ENCODE results near the gene ADARB1.
"Not testable (repeated sequence)": the region's sequence is repeated elsewhere in the genome, so short reads cannot be mapped to it uniquely, and the experiment has no call there.

The ADARB1 gene, protein sequence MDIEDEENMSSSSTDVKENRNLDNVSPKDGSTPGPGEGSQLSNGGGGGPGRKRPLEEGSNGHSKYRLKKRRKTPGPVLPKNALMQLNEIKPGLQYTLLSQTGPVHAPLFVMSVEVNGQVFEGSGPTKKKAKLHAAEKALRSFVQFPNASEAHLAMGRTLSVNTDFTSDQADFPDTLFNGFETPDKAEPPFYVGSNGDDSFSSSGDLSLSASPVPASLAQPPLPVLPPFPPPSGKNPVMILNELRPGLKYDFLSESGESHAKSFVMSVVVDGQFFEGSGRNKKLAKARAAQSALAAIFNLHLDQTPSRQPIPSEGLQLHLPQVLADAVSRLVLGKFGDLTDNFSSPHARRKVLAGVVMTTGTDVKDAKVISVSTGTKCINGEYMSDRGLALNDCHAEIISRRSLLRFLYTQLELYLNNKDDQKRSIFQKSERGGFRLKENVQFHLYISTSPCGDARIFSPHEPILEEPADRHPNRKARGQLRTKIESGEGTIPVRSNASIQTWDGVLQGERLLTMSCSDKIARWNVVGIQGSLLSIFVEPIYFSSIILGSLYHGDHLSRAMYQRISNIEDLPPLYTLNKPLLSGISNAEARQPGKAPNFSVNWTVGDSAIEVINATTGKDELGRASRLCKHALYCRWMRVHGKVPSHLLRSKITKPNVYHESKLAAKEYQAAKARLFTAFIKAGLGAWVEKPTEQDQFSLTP
- total RNA-seq: 57.9 to 67.8 (median 63.0) reads per million in 3 donors

DNA sequence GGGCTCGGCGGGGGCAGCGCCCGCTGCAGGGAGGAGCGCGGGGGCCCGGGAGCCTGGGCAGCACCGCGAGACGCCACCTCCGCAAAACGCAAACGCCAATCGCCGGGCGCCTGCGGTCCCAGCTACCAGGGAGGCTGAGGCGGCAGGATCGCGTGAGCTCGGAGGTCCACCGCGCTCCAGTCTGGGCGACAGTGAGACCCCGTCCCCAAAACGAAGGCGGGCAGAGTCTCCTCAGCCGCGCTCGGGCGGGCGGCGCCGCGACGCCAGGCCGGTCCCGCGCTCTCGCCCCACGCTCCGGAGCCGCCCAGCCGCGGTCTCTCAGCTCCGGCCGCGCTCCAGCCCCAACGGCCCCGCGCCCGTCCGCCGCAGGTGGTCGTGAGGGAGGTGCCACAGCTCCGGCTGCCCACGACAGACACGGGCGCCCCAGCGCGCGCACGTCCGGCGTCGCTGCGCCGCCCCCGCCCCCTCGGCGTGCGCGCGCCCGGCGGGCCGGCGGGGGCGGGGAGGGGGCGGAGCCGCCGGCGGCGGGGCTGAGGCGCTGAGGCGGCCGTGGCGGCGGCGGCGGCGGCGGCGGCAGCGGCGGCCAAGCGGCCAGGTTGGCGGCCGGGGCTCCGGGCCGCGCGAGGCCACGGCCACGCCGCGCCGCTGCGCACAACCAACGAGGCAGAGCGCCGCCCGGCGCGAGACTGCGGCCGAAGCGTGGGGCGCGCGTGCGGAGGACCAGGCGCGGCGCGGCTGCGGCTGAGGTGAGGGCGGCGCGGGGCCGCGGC lies at the start of gene ADARB1:
TSS of gene ADARB1 (plus strand) at position 533 of the 770 bp plus-strand sequence. CDS start 97,077 bp downstream, outside the sequence.
- Histone ChIP-seq H3K9me3 (ENCODE audit: control insufficient read depth, low read length) (no peaks in the 10 kb centered on the region), H3K36me3 (ENCODE audit: control insufficient read depth, insufficient read depth, low read length) (no peaks in the 10 kb centered on the region), H3K27me3 (replicated peaks; ENCODE audit: control insufficient read depth, insufficient read depth, low read length, poor library complexity, severe bottlenecking) (no peaks in the 10 kb centered on the region), H3K4me1 (ENCODE audit: control insufficient read depth, insufficient read depth, low read length, poor library complexity, severe bottlenecking) (peaks cover 26% of the 10 kb centered on the region), H3K4me3 (ENCODE audit: insufficient read depth, low read depth, low read length, poor library complexity, severe bottlenecking) (peak within 1 kb of the TSS; percentile 88), H3K27ac (ENCODE audit: insufficient read depth, low read length, poor library complexity, severe bottlenecking) (peak within 1 kb of the TSS; percentile 51)
- DNase-seq: peak; percentile 43 to 55 (median 45)

DNA sequence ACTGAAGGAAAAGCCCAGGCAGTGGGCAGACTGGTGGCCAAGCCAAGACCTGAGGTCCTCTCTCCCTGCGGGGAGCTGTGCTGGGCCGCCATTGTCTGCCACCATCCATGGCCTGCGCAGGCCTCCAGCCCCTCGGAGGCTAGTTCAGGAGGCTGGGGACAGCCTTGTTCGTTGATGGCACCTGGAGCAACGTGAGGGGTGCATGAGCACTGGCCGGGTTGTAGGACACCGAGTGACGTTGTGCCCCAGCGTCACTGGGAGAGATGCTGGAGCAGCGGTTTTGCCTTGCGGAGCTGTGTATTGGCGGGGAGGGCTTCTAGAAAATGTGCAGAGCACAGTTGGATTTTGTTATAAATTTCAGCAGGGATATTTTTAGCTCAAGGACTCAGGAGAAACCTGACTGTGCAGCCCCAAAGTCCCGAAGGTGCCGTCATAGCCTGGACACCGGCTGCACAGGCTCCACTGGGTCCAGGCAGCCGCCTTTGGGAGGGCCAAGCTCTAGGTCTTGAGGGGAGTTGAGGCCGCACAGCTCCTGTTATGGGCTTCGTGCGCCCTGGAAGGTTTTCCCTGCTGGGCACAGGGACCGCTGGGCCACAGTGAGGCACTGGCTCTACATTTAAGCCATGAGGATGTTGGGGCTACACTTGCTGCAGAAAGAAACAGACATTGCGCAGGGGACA lies 48.2 kb upstream of the ADARB1 start:
- DNase-seq: no peak
- no peak overlapping the region for H3K4me3 ChIP-seq (ENCODE audit: insufficient read depth, low read depth, low read length, poor library complexity, severe bottlenecking)
- no peaks in the 10 kb centered on the region for H3K4me1 ChIP-seq (ENCODE audit: control insufficient read depth, insufficient read depth, low read length, poor library complexity, severe bottlenecking)
- no peak overlapping the region for H3K27ac ChIP-seq (ENCODE audit: insufficient read depth, low read length, poor library complexity, severe bottlenecking)
- no peaks in the 10 kb centered on the region for H3K27me3 ChIP-seq (replicated peaks; ENCODE audit: control insufficient read depth, insufficient read depth, low read length, poor library complexity, severe bottlenecking)
- H3K36me3 ChIP-seq (ENCODE audit: control insufficient read depth, insufficient read depth, low read length): no peaks in the 10 kb centered on the region
- no peaks in the 10 kb centered on the region for H3K9me3 ChIP-seq (ENCODE audit: control insufficient read depth, low read length)

DNA sequence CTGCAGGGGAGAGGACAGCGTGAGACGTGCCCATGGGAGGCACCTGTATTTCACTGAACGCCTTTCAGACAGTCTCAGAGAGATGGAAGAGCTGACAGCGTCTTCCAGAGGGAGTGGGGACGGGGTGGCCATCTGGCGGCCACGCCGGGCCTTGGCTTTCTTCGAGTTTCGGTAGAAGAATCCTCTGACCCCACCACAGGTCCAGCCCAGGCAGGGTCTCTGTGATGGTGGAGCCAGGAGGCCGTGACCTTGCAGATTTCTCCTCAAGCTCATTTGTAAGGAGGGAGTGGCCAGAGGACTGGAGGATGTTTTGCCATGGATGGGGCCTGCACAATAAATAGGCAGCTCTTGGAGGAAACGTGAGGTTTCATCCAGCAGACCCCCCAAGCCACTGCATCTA lies 47.6 kb upstream of the ADARB1 start:
- Histone ChIP-seq H3K4me1 (ENCODE audit: control insufficient read depth, insufficient read depth, low read length, poor library complexity, severe bottlenecking) (no peaks in the 10 kb centered on the region), H3K4me3 (ENCODE audit: insufficient read depth, low read depth, low read length, poor library complexity, severe bottlenecking) (no peak overlapping the region), H3K27me3 (replicated peaks; ENCODE audit: control insufficient read depth, insufficient read depth, low read length, poor library complexity, severe bottlenecking) (no peaks in the 10 kb centered on the region), H3K36me3 (ENCODE audit: control insufficient read depth, insufficient read depth, low read length) (no peaks in the 10 kb centered on the region), H3K27ac (ENCODE audit: insufficient read depth, low read length, poor library complexity, severe bottlenecking) (no peak overlapping the region), H3K9me3 (ENCODE audit: control insufficient read depth, low read length) (no peaks in the 10 kb centered on the region)
- DNase-seq: no peak

DNA sequence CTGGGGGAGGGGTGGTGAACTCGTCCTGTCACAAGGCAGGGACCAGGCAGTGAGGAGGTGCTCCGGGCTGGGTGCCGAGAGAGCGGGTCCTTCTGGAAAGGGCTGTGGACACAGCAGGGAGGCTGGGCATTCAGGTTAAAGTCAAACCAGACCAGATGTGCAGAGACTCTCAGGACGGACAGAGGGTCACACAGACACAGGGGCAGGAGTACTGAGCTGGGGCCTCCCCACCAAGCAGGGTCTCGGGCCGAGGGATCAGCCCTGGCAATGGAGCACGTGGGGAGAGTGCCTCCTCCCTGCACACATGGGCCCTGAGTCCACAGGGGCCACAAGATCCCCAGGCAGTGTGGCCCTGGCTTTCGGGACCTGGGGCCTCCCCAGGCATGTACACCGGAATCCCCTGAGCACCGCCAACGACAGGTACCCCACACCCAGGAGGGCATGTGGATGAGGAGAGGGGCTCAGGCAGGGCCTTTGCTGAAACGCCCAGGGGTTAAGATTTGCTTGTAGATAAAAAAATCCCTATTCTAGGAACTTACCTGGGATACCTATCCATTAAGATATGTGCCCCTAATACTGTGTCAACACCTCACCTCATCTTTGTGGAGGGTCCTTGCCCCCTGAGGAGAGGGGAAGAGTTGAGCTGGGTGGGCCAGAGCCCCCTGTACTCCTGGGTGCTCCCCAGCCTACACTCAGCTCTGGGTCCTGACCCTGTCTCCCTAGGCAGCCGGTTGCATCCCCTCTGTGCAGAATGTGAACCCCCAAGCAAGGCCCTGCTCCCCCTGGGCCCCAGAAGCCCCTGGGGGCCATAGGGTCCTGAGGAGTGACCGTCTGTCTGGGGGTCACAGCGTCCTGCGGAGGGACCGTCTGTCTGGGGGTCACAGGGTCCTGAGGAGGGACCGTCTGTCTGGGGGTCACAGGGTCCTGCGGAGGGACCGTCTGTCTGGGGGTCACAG lies 46.9 kb upstream of the ADARB1 start:
- Histone ChIP-seq H3K4me3 (ENCODE audit: insufficient read depth, low read depth, low read length, poor library complexity, severe bottlenecking) (no peak overlapping the region), H3K36me3 (ENCODE audit: control insufficient read depth, insufficient read depth, low read length) (no peaks in the 10 kb centered on the region), H3K9me3 (ENCODE audit: control insufficient read depth, low read length) (no peaks in the 10 kb centered on the region), H3K27me3 (replicated peaks; ENCODE audit: control insufficient read depth, insufficient read depth, low read length, poor library complexity, severe bottlenecking) (no peaks in the 10 kb centered on the region), H3K27ac (ENCODE audit: insufficient read depth, low read length, poor library complexity, severe bottlenecking) (no peak overlapping the region), H3K4me1 (ENCODE audit: control insufficient read depth, insufficient read depth, low read length, poor library complexity, severe bottlenecking) (no peaks in the 10 kb centered on the region)
- DNase-seq: no peak

DNA sequence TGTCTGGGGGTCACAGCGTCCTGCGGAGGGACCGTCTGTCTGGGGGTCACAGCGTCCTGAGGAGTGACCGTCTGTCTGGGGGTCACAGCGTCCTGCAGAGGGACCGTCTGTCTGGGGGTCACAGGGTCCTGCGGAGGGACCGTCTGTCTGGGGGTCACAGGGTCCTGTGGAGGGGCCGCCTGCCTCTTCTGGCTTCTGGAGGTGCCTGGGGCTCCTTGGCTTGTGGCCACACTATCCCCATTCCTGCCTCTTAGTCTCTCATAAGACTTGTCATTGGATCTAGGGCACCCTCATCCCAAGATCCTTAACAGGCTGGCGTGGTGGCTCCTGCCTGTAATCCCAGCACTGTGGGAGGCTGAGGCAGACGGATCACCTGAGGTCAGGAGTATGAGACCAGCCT lies 45.7 kb upstream of the ADARB1 start:
- not testable (repeated sequence) for H3K9me3 ChIP-seq (ENCODE audit: control insufficient read depth, low read length); H3K36me3 ChIP-seq (ENCODE audit: control insufficient read depth, insufficient read depth, low read length); H3K4me3 ChIP-seq (ENCODE audit: insufficient read depth, low read depth, low read length, poor library complexity, severe bottlenecking); H3K27ac ChIP-seq (ENCODE audit: insufficient read depth, low read length, poor library complexity, severe bottlenecking); DNase-seq; H3K27me3 ChIP-seq (replicated peaks; ENCODE audit: control insufficient read depth, insufficient read depth, low read length, poor library complexity, severe bottlenecking); H3K4me1 ChIP-seq (ENCODE audit: control insufficient read depth, insufficient read depth, low read length, poor library complexity, severe bottlenecking)

DNA sequence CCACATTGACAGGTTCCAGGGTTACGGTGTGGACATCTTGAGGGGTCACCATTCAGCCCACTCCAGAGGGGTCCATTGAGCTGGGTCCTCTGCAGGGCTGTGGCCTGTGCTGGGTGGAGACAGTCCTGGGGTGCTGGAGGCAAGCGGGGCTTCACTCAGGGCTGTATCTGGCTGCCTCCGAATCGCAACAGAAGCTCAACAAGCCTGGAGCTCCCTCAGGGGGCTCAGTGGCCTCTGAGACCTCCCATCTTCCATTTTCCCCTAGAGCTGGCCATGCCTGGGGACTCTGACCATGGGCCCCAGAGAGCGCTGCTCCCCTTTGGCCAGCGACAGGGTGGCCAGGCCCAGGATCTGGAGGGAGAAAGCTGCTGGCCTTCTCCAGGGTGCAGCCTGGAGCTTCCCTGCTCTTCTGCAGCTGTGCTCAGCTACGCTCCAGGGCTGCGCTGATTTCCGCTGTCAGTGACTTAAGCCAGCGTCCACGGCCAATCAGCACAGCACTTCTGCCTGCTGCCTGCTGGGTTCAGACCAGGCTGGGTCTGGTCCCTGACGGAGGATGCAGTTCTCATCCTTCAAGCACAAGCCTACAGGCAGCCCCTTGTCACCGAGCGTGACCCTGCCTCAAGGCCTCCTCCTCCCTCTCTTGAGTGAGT lies 45.0 kb upstream of the ADARB1 start:
- no peaks in the 10 kb centered on the region for H3K4me1 ChIP-seq (ENCODE audit: control insufficient read depth, insufficient read depth, low read length, poor library complexity, severe bottlenecking)
- no peak overlapping the region for H3K4me3 ChIP-seq (ENCODE audit: insufficient read depth, low read depth, low read length, poor library complexity, severe bottlenecking)
- no peaks in the 10 kb centered on the region for H3K9me3 ChIP-seq (ENCODE audit: control insufficient read depth, low read length)
- no peak for DNase-seq
- H3K36me3 ChIP-seq (ENCODE audit: control insufficient read depth, insufficient read depth, low read length): no peaks in the 10 kb centered on the region
- no peaks in the 10 kb centered on the region for H3K27me3 ChIP-seq (replicated peaks; ENCODE audit: control insufficient read depth, insufficient read depth, low read length, poor library complexity, severe bottlenecking)
- no peak overlapping the region for H3K27ac ChIP-seq (ENCODE audit: insufficient read depth, low read length, poor library complexity, severe bottlenecking)

DNA sequence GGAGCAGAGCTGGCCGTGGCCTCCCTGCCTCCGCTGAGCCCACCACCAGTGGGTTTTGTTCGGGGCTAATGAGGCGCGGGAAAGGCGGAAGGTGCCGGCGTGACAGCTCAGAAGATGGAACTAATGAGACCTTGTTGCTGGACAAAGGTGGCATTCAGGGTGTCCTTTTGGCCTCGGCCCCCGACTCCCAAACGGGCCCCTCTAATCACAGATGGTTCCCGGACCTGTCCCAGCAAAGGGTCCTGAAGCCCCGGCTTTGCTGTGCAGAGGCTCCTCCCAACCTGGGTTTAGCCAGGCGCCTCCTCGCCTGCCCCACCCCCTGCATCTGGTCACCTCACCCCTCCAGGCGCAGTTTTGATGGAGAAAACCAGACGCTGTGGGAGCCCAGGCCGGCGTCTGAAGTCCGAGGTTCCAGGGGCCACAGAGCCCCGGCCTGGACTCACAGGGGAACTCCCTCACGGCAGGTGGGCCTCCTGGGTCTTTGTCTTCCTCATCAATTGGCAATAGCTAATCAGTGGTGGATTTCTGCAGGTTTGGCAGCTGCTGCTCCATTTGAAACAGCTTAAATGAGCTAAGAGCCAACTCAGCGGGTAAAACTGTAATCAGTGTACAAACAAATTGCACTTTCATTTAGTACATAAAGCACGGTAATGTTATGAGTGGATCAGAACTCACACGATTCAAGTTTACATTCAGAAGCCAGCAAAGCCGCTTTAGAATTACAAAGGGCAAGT lies 44.3 kb upstream of the ADARB1 start:
- Histone ChIP-seq H3K27ac (ENCODE audit: insufficient read depth, low read length, poor library complexity, severe bottlenecking) (no peak overlapping the region), H3K9me3 (ENCODE audit: control insufficient read depth, low read length) (no peaks in the 10 kb centered on the region), H3K4me1 (ENCODE audit: control insufficient read depth, insufficient read depth, low read length, poor library complexity, severe bottlenecking) (no peaks in the 10 kb centered on the region), H3K4me3 (ENCODE audit: insufficient read depth, low read depth, low read length, poor library complexity, severe bottlenecking) (no peak overlapping the region), H3K36me3 (ENCODE audit: control insufficient read depth, insufficient read depth, low read length) (no peaks in the 10 kb centered on the region), H3K27me3 (replicated peaks; ENCODE audit: control insufficient read depth, insufficient read depth, low read length, poor library complexity, severe bottlenecking) (no peaks in the 10 kb centered on the region)
- DNase-seq: no peak

DNA sequence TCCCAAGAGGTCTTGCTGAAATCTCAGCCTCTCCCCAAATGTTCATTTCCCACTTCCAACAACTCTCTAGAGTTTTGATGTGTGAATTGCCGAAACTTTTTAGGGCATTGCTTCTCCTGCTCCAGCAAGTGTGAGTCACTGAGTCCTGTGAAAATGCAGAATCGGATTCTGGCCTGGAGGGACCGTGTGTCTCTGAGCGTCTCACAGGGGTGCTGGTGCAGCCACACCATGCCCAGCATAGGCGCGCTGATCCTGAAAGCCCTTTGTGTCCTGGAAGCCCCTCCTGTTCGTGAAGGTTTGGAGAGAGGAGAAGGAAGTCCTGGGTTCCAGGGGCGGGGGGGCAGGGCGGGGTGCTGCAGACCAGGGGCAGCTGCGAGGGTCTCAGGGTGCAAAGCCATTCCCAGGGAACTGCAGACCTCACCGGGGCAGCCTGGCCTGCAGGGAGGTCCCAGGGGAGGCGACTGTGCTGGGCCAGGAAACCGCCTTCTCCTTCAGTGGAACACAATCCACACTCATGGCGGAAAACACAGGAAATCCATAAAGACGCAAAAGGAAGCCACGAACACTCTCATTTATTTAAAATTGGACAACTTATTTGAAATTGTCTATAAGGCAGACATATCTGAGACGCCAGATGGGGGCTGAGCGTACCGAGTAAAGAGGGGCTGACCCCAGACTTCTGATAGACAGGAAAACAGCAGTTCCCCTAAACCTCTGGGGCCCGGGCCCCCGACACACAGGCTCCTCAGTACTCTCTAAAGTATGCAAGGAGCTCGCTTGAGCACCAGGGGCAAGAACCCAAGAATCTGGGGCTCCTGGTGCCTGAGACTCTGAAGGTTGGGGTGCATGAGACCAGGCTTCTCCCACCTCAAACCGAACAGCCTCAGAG lies 43.5 kb upstream of the ADARB1 start:
- H3K4me3 ChIP-seq (ENCODE audit: insufficient read depth, low read depth, low read length, poor library complexity, severe bottlenecking): no peak overlapping the region
- DNase-seq: no peak

More for the DNA sequence above, 43.5 kb upstream of the ADARB1 start:
- Histone ChIP-seq H3K36me3 (ENCODE audit: control insufficient read depth, insufficient read depth, low read length) (no peaks in the 10 kb centered on the region), H3K4me1 (ENCODE audit: control insufficient read depth, insufficient read depth, low read length, poor library complexity, severe bottlenecking) (no peaks in the 10 kb centered on the region), H3K27me3 (replicated peaks; ENCODE audit: control insufficient read depth, insufficient read depth, low read length, poor library complexity, severe bottlenecking) (no peaks in the 10 kb centered on the region), H3K9me3 (ENCODE audit: control insufficient read depth, low read length) (no peaks in the 10 kb centered on the region), H3K27ac (ENCODE audit: insufficient read depth, low read length, poor library complexity, severe bottlenecking) (no peak overlapping the region)
